ENCODE results near the gene CLK2. TPM values are rescaled to one million over a fixed set of nuclear protein-coding genes. Genes with fewer than 3 reads are reported as not detected.
"Not testable (repeated sequence)": the region's sequence is repeated elsewhere in the genome, so short reads cannot be mapped to it uniquely, and the experiment has no call there.

The CLK2 gene
- total RNA-seq, 1 donor from 2014 or later = 35.9 TPM

DNA sequence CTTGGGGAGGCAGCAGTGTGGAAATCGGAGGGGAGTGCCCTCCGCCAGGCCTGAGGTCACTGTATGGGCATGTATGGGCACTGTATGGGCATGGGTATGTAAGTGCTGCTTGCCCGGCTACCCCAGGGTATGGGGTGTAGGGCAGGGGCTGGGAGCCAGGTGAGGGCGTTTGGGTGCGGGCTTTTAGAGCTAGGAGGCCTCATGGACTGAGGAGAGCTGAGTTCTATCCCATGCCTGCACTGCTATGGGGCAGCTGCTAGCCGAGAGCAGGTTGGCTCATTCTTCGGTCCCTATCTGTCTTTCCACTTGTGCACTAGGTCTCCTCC is 22.6 kb upstream of the CLK2 start:
- DNase-seq = no peak

- no peak for DNase-seq
Measured at GRCh38 chr1:155295183-155295941, 22.1 kb upstream of the CLK2 start.

GRCh38 chr1:155294520-155295182 is 21.3 kb upstream of the CLK2 start:
- DNase-seq = no peak

GRCh38 chr1:155293086-155293749 is 19.9 kb upstream of the CLK2 start:
- no peak for DNase-seq

DNA sequence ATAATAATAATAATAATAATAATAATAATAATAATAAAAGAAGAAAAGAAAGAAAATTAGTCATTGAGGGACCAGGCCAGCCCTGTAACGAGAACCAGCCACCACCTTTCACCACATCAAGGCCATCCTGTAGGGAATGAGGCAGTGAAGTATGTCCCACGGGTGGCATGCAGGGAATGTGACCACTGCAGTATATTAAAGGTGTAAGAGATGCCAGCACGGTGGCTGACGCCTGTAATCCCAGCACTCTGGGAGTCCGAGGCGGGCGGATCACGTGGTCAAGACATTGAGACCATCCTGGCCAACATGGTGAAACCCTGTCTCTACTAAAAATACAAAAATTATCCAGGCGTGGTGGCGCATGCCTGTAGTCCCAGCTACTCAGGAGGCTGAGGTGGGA is 17.7 kb upstream of the CLK2 start:
- DNase-seq = not testable (repeated sequence)

- DNase-seq = no peak
Measured at GRCh38 chr1:155287987-155288543, 14.8 kb upstream of the CLK2 start.

DNA sequence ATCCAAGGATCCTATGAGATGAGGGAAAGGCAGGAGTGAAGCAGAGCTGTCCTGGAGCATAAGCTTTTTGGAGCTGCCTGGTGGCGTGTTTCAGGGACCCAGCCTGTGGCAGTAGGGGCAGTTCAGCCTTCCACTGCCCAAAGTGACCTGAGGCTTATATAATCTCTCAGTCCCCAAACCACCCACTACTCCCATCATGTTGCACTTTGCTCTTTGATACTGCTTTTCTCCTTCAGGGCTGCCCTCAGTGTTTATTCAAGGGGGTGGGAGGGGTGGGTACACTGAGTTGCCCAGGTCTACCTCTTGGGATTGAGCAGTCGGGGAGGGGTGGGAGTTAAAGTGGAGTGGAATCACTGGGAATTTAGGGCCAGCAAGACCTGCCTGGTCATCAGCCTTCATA is 13.2 kb upstream of the CLK2 start:
- DNase-seq = no peak

- no peak for DNase-seq
Measured at GRCh38 chr1:155285631-155286044, 12.3 kb upstream of the CLK2 start.

DNA sequence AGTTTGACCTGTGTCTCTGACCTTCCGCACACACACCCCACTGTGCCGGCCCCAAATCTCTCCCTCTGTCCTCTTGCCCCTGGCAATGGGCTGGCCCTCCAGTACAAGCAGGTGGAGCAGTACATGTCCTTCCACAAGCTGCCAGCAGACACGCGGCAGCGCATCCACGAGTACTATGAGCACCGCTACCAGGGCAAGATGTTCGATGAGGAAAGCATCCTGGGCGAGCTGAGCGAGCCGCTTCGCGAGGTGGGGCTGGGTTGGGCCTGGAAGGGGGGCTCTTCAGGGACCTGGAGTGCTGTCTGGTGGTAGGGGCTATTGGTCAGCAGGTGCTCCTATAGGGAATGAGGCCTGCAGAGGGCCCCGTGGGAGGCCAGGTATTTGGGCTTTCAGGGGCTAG is 11.8 kb upstream of the CLK2 start:
- no peak for DNase-seq

DNA sequence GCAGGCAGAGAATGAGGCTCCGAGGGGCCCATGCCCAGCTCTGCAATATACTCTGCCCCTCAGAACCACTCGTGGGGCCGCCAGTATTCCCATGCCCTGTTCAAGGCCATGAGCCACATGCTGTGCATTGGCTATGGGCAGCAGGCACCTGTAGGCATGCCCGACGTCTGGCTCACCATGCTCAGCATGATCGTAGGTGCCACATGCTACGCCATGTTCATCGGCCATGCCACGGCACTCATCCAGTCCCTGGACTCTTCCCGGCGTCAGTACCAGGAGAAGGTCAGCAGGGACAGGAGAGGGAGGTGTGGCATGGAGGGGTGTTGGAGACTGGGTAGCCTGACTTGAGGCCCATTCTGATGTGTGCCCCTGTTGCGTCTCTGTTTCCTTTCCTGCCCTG is 11.2 kb upstream of the CLK2 start:
- no peak for DNase-seq

DNA sequence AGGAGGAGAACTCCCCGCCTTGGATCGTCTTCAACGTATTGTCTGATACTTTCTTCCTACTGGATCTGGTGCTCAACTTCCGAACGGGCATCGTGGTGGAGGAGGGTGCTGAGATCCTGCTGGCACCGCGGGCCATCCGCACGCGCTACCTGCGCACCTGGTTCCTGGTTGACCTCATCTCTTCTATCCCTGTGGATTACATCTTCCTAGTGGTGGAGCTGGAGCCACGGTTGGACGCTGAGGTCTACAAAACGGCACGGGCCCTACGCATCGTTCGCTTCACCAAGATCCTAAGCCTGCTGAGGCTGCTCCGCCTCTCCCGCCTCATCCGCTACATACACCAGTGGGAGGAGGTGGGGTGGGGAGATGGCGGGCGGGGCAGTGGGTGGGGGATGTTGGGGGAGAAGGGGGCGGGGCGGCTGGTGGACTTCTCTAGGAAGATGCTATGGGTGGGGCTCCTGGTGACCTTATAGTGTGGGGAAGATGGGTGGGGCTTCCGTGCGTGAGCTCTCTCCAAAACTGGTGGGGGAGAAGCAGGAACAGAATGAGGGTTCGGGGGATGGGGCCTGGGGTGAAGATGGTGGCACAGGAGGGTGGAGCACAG is 9.3 kb upstream of the CLK2 start:
- DNase-seq = no peak

- no peak for DNase-seq
Measured at GRCh38 chr1:155279268-155279667, 6.0 kb upstream of the CLK2 start.

DNA sequence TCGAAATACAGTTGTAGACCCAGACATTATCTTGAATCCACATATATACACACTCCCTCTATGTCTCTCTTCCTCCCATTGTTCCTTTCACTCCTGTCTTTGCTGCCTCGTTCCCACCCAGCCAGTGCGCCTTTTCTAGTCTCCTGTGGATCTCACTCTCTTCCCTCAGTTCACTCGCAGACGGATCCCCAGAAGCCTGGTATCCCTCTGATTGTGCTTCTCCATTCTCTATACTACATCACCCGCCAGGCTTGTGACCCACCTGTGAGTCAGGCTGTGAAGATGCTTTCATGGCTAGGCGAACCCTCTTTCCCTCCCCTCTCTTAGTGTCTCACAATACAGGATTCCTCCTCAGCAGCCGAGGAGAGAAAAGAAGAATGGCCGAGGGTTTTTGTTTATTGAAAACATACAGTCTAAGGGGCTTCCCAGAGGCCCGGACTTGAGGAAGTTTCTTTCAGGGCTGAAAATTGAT is 5.4 kb upstream of the CLK2 start:
- no peak for DNase-seq

DNA sequence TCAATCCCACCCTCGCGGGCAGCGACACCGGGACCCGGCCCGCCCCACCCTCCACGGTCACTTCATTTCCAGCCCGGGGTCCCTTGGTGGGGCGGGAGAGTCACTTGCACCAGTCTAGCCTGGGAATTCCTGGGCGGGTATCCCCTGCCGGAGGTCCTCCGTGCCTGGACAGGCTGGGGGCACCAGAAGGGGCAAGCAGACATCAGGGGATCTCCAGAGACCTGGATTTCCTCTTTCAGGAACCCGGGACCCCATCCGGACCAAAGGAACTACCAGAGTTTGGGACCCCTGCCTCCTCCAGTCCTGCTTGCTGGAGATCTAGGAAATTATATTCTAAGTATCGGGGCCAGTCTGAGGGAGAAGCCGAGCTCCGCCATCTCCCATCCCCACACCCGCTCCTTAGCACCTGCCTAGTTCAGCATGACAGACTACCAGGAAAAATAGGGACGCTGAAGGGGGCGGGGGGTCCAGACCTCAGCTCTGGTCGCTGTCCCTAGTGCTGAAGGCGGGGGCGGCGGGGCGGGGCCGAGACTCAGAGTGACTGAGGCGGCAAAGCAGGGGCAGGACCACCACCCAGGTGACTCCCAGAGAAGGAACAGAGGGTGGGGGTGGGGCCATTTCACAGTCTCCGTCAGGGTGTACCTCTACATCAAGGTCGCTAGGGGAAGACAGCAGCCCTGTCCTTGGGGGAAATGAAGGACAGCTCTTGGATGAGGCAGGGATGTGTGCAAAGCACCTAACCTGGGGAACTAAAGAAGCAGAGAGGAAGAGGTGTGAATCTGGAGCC is 4.8 kb upstream of the CLK2 start:
- peak; percentile 50 for DNase-seq

GRCh38 chr1:155277070-155277901 is 4.0 kb upstream of the CLK2 start, which contains the start of gene HCN3:
HCN3 (plus strand) TSS chr1:155277463; CDS start chr1:155277591, 128 bp downstream.
- peak; percentile 98 for DNase-seq

DNA sequence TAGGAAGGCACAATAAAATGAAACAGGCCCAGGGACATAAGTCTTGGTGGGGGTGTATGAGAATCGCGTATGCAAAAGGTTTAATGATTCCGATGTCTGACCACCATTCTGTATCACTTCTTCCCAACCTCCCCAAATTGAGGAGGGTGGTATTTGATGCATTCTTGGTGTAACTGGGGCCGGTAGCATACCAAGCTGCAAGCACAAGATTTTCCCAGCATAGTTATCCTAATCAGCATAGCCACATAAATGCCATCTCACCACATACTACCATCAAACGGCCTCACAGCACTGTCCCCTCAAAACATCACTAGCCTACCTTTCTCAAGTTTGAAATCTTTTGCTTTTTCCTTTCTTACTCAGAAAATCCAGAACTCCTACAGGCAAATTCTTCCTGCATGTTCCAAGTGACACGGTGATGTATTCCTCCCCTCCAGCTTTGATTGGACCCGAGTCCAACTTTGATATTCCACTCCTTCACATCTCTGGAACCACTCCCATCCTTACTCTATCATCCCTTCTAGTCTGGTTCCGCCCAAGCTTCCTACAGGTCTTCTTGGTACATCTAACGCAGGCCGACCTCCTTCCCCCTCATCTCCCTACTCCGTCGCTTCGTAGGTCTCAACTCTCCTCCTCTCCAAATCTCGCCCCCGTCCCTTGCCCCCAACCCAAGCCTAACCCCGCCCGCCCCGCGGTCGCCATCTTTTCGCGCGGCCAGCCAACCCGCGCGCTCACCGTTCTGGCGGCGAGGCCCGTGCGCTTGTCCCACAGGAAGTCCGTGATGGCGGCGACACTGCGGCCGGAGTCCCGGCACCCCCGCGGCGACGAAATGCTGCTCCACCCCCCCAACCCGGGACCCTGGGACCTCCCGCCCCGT is 600 bp downstream of the CLK2 start:
- DNase-seq = peak; percentile 63

DNA sequence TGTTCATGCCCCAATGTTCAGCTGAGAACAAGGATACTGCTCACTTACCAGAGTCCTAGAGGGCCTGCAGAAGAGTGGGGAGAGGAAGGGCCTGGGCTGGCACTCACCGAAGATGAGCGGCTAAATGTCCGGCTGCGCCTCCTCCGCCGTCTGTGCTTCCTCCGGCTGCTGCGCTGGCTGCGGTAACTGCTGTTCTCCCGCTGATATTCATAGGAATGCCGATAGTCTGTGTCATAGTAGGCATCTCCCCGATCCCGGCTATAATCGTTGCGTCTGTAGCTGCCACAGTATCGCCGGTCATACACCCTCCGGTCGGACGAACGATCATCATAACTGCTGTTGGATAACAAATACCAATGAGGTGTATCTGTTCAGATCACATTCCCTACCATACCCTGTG is 3.9 kb downstream of the CLK2 start:
- no peak for DNase-seq

- no peak for DNase-seq
Measured at GRCh38 chr1:155268630-155269029, 4.7 kb downstream of the CLK2 start.

DNA sequence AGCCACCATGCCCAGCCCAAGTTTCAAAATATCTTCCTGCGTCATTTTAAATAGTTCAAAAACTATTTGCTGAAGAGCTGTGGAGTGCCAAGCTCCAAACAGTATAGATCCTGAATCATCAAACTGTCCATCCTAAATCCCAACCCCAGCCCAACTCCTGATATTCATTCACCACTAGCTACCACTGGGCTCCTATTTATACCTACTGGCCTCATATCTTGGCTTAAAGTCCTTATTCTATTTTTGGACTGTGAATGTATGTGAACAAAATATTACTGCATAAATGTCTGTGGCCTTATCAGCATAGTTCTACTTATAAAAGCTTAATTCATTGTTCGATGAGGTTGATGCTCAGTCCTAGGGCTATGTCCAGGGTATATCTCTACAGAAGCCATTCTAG is 5.9 kb downstream of the CLK2 start:
- no peak for DNase-seq

DNA sequence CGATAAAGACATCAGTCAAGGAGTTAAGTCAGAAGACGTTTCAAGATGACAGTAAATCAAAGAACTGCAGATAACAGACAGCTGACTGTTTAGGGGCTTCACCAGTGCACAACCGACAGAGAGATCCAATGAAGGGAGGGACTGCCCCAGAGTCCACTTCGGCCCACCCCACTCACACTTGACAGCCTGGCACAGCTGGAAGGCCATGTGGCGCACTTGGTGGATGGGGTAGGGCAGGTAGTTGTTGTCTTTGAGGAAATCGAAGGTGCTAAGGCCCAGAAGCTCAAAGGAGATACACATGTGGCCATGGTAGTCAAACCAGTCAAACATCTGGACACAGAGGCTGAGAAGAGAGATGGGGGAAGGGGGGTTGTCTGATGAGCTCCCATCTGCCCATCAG is 6.8 kb downstream of the CLK2 start:
- DNase-seq = no peak
